Epithelial cell of proximal tubule (primary cell): ENCODE measurements around the gene PATE4. TPM values are rescaled to one million over a fixed set of nuclear protein-coding genes. Genes with fewer than 3 reads are reported as not detected.
"Not testable (repeated sequence)": the region's sequence is repeated elsewhere in the genome, so short reads cannot be mapped to it uniquely, and the experiment has no call there.

Source experiments
- DNase-seq: peaks from one replicate; pipeline ENCODE4 v3.0.0-alpha.2; 2011; ENCODE audit warnings: low read depth
- H3K4me3 ChIP-seq: 2 replicates; pipeline ENCODE4 v1.5.1; 2011; ENCODE audit warnings: low read depth, mild to moderate bottlenecking, low read length
- total RNA-seq: library from RNA; depleted of rRNA; stranded (reverse); fragments of >200 nt; gene quantifications from 2 replicates; pipeline ENCODE4 v1.2.3, GENCODE V29; 2015
- TF ChIP-seq, protein P1 (sequence below): conservative IDR thresholded peaks from 2 replicates; pipeline ENCODE4 v1.5.1; 2012; ENCODE audit warnings: low read depth, mild to moderate bottlenecking, low read length

Gene PATE4
- total RNA-seq, 1 donor from 2014 or later: not detected

DNA sequence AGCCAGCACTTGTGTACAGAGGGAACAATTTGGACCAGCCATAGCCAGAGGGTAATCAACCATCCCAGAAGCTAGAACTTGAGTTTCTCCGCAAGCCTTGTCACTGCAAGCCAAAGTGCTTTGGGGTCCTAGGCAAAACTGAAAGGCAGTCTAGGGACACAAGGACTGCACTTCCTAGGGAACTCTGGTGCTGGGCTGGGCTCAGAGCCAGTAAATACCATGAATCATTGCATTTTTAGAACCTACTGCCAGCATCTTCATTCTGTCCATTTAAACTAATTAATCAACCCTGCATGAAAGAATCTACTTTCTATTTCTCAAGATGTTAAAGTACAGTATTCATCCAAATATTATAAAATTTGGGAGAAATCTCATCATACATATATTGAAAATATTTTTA is 25.2 kb upstream of the PATE4 start:
- TF ChIP-seq, protein P1, sequence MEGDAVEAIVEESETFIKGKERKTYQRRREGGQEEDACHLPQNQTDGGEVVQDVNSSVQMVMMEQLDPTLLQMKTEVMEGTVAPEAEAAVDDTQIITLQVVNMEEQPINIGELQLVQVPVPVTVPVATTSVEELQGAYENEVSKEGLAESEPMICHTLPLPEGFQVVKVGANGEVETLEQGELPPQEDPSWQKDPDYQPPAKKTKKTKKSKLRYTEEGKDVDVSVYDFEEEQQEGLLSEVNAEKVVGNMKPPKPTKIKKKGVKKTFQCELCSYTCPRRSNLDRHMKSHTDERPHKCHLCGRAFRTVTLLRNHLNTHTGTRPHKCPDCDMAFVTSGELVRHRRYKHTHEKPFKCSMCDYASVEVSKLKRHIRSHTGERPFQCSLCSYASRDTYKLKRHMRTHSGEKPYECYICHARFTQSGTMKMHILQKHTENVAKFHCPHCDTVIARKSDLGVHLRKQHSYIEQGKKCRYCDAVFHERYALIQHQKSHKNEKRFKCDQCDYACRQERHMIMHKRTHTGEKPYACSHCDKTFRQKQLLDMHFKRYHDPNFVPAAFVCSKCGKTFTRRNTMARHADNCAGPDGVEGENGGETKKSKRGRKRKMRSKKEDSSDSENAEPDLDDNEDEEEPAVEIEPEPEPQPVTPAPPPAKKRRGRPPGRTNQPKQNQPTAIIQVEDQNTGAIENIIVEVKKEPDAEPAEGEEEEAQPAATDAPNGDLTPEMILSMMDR: no peak
- no peak for DNase-seq
- no peak overlapping the region for H3K4me3 ChIP-seq

DNA sequence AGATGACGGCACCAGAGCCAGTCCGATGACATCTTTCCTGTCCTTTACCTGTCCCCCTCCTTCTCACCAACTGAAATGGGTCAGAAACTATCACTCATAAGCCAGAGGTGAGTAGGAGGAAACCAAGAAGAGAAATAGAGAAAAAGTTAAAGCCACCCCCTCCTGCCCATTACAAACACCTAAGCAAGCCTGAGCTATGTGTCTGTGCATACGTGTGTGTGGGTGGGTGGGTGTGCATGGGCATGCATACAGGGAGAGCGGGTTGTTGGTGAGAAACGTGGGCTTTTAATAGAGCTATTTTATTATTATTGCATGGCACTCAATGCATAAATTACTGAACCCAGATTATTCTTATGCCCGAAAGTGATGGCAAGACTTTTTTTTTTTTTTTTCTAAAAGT is 2.6 kb downstream of the PATE4 start:
- no peak for DNase-seq
- TF ChIP-seq, protein P1: no peak
- H3K4me3 ChIP-seq: no peak overlapping the region

DNA sequence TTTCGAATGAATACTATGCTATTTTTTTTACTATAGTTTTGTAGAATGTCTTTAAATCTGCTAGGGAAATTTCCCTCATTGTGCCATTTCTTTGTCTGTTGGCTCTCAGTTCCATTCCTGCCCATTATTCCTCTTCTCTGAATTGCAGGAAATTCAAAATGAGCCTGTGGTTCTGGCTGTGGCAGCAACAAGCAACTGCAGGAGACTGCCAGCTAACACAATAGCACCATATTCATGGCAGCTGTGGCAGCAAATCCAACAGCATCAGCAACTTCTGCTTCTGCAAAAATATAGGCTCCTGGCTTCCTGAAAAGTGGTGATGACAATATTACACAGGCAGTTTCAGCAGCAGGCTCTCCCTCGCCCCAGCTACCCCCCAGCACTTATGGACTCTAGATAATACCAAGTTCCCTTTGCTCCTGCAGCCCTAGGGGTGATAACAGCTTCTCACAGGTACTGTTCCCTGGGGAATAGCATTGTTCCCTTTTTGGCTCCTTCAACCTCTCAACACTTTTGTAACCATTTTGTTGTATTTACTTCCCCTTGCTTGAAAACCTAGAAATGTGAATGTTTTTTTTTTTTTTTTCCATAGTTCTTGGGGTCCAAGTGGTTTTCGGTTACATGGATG is 9.3 kb downstream of the PATE4 start:
- TF ChIP-seq, protein P1: no peak
- no peak for DNase-seq
- H3K4me3 ChIP-seq: no peak overlapping the region

DNA sequence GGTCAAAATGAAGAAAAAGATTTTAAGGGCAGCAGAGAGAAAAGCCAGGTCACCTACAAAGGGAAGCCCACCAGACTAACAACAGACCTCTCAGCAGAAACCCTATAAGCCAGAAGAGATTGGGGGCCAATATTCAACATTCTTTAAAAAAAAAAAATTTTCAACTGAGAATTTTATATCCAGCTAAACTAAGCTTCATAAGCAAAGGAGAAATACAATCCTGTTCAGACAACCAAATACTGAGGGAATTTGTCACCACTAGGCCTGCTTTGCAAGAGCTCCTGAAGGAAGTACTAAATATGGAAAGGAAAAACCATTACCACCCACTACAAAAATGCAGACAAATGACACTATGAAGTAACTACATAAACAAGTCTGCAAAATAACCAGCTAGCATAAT is 13.1 kb downstream of the PATE4 start:
- TF ChIP-seq, protein P1: no peak
- no peak overlapping the region for H3K4me3 ChIP-seq
- DNase-seq: no peak

DNA sequence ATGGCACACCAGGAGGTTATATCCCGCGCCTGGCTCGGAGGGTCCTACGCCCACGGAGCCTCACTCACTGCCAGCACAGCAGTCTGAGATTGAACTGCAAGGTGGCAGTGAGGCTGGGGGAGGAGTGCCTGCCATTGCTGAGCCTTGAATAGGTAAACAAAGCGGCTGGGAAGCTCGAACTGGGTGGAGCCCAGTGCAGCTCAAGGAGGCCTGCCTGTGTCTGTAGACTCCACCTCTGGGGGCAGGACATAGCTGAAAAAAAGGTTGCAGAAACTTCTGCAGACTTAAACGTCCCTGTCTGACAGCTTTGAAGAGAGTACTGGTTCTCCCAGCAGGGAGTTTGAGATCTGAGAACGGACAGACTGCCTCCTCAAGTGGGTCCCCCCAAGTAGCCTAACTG is 24.6 kb downstream of the PATE4 start:
- not testable (repeated sequence) for H3K4me3 ChIP-seq, DNase-seq

DNA sequence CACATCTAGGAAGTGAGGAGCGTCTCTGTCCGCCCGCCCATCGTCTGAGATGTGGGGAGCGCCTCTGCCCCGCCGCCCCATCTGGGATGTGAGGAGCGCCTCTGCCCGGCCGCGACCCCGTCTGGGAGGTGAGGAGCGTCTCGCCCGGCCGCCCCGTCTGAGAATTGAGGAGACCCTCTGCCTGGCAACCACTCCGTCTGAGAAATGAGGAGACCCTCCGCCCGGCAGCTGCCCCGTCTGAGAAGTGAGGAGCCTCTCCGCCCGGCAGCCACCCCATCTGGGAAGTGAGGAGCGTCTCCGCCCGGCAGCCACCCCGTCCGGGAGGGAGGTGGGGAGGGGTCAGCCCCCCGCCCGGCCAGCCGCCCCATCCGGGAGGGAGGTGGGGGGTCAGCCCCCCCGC is 29.7 kb downstream of the PATE4 start:
- not testable (repeated sequence) for DNase-seq, H3K4me3 ChIP-seq

DNA sequence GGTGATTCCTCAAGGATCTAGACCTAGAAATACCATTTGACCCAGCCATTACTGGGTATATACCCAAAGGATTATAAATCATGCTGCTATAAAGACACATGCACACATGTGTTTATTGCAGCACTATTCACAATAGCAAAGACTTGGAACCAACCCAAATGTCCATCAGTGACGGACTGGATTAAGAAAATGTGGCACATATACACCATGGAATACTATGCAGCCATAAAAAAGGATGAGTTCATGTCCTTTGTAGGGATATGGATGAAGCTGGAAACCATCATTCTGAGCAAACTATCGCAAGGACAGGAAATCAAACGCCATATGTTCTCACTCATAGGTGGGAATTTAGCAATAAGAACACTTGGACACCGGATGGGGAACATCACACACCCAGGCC is 32.2 kb downstream of the PATE4 start:
- H3K4me3 ChIP-seq, DNase-seq: not testable (repeated sequence)

DNA sequence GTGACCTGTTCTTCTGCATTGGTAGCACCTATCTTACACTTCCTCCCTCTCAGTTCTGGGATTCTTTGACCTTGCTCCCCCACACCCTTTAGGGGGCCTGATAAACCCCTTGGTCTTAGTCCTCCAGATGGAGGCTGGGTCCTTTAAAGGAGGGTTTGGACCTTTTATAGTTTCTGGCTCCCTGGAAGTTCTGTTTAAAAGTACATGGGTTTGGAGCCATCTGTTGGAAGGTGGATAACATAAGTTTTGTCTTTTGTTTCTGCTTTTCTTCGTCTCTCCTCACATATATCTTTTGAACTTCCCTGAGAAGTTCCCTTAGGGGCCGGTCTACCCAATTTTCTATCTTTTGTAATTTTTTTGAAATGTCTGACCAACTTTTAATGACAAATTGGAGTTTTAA is 36.4 kb downstream of the PATE4 start:
- TF ChIP-seq, protein P1: no peak
- no peak overlapping the region for H3K4me3 ChIP-seq
- DNase-seq: no peak
